Measurements from ENCODE around the gene CCDC167.

- TF ChIP-seq CTCF (IDR thresholded peaks at IDR 0.05) (no peak), POLR2A (IDR thresholded peaks at IDR 0.05) (no peak), EP300 (IDR thresholded peaks at IDR 0.05) (no peak)
Measured at GRCh38 chr6:37530297-37530696, 30.6 kb upstream of the CCDC167 start.
